Tongue (tissue), 2 donors: ENCODE results near the gene NFS1. TPM values are rescaled to one million over a fixed set of nuclear protein-coding genes. Genes with fewer than 3 reads are reported as not detected.
A peak's percentile ranks its signal among the peaks of the same experiment; 100 is the strongest.
"Not testable (repeated sequence)": the region's sequence is repeated elsewhere in the genome, so short reads cannot be mapped to it uniquely, and the experiment has no call there.

ENCODE experiments used
- DNase-seq: peaks from one replicate; pipeline ENCODE4 v3.0.0-alpha.2; 2015
- total RNA-seq: library from RNA; depleted of rRNA; stranded (reverse); fragments of >200 nt; gene quantifications from one replicate; pipeline ENCODE4 v1.2.3, GENCODE V29; 2014

NFS1 gene
- total RNA-seq, 1 donor from 2014 or later = 33.3 TPM

DNA sequence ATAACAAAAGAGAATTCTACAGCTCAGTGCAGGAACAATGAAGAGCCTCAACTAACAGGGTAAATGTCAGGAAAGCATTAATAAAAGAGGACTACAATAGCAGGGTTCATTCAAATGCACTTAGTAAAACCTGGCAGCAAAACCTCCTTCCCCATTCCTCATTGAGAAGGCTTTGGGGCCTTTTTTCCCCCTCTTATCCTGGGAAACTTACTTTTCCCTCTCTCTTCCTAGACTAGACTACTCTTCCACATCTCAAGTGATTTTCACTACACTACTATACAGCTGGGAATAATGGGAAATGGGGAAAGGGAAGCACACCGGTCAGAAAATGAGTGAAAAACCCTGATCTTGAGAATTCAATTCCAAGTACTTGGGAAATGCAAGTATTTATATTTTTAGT lies 10.1 kb upstream of the NFS1 start:
- DNase-seq = no peak

DNA sequence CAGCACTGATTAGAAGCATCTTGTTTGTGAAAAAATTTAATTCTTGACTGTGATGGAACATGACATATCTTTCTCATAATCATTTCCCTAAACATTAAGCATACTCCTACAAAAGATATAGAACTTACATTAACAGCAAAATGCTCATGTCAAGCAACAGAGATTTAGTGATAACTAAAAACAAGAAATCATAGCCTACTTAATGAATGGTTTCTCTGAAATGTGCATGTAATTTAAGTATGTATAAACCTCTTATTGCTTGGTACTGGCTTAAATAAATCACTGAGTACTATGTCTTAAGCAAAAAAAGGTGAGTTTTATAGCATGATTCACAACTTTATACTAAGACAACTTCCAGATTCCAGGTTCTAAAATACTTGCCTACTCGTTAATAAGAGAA lies 9.3 kb upstream of the NFS1 start:
- DNase-seq = no peak

DNA sequence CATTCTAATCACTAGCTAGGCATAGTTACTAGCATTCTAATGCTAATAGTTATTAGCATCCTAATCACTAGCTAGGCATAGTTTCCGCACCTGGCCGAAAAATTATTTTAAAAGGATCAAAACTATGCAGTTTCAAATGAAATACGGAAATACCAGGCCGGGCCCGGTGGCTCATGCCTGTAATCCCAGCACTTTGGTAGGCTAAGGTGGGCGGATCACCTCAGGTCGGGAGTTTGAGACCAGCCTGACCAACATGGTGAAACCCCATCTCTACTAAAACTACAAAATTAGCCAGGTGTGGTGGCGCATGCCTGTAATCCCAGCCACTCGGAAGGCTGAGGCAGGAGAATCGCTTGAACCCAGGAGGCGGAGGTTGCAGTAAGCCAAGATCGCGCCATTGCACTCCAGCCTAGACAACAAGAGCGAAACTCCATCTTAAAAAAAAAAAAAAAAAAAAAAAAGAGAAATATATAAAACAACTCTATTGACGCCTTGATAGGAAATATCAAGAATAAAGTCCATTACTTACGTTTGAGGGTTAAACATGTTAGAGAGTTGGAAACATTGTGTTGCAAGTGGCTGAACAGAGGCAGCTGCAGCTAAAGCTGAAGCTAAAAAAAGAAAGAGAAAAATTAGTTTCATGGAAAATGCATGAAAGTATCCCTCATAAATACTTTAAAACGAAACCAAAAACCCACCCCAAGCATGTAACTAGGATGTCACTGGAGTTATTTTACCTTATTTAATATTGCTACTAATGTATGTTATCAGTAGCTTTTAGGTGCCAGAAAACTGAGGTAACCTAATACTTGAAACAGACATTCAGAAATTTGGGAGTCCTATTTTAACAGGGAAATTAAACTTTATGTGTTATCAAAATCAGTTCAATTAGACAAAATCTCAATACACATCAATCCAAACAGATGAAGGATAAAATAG lies 7.7 kb upstream of the NFS1 start:
- DNase-seq = not testable (repeated sequence)

DNA sequence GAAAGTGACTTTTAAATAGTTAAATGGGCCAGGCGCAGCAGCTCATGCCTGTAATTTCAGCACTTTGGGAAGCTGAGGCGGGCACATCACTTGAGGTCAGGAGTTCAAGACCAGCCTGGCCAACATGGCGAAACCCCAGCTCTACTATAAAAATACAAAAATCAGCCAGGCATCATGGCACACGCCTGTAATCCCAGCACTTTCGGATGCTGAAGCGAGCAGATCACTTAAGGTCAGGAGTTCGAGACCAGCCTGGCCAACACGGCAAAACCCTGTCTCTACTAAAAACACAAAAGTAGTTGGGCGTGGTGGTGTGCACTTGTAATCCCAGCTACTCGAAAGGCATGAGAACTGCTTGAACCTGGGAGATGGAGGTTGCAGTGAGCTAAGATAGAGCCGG lies 6.7 kb upstream of the NFS1 start:
- DNase-seq = not testable (repeated sequence)

DNA sequence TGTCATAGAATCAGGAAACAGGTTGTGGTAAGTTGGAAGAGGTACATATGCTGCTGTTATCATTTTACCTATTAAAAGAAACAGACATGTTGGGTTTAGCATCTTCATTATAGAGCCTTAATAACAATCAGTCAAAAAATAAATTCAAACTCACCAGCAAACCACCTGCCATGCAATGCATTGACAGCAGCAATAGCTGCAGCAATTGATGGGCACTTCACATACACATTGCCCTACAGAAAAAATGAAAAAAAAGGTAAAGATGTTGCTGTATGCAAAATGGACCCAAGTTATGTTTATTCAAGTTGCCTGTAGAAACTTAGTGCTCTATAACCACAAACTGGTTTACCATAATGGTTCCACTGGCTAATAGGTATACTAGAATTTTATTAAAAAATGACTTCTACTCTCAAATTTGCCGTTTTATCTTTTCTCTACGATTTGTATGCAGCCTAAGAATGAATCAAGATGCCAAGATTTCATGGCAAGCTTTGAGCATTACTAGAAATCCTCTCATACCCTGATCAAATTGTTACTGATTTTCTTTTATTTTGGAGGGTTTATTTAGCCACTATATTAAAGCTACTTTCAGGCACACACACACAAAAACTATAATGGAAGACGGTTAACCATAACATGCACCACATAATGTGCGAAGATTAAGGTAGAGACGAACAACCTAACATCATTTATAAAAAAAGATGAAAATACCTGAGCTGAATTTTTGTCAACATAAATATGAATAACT lies 5.5 kb upstream of the NFS1 start:
- DNase-seq = no peak

DNA sequence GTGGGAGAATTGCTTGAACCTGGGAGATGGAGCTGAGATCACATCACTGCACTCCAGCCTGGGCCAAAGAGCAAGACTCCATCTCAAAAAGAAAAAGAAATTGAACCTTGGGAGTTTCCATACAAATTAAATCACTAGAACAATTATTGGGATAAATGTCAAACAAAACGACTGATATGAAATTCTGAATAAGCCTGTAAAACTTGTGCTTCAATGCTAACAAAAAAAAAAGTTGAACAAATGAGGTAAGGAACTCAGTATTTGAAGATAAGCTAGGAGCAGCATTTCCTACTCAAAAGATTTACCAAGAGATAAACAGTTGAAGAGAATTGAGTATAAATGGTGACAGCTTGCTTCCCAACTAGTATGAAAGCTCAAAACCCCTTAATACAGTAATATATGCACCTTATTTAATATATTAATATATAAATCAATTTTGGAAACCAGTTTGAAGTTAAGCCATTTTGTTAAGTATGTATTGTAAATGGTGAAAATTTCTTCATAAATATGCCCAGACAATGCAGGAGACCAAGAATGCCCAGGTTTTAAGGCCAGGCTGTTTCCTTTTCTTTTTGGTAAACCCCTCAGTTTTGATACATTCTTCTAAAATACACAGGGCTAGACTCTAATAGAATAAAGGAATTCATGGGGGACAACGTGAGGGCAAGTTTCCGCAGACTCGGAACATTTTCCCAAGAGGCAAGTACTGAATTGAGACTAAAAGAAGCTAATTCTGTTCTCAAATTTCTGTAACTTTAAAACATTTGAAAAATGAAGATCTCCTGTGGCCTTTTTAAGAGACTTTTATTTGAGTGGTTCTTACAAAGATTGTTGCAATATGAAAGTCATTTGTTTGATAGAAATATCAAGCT lies 3.9 kb upstream of the NFS1 start:
- no peak for DNase-seq

DNA sequence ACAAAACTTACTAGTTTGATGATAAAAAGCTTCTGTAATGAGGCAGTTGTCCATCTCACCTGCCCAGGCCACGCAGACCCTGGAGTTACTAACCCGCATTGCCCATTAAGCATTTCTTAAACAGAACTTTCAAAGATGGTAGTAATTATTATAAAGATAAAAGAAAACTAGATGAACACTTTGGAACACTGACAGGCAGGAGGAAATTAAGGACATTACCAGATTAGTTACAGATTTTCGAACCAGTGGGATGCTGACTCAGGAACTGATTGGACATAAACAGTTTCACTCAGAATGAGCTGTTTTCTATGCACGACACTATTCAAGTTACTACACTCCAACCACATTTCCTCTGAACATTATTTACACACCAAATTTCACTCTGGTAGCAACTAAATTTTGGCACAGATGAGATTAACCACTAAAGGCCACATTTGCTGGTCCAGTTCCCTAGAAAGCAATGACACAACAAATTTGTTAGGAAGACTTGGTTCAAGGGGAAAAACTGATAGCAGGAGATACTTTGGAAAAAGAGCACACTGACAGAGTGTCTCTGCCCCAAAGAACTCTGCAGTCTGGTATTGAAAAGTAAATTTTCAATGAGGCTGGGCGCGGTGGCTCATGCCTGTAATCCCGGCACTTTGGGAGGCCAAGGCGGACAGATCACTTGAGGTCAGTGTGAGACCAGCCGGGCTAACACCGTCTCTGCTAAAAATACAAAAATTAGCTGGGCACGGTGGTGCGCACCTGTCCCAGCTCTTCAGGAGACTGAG lies 3.1 kb upstream of the NFS1 start:
- no peak for DNase-seq

DNA sequence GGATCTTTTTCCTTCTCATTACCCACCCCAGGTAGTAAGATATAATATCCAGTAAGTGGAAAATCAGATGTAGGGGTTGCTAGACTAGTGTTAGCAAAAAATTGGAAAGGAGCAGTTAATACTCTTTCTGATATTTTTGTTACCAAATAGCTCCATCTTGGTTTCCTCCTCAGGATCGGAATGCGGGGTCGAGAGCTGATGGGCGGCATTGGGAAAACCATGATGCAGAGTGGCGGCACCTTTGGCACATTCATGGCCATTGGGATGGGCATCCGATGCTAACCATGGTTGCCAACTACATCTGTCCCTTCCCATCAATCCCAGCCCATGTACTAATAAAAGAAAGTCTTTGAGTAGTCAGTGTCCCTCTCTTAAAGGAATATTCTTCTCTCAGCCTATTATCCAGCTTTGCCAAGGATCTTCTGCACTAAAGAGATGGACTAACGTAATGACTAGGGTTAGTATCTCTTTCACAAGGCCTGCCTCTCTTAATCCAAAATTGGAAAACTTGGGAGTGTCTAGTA lies 1.5 kb upstream of the NFS1 start:
- no peak for DNase-seq

DNA sequence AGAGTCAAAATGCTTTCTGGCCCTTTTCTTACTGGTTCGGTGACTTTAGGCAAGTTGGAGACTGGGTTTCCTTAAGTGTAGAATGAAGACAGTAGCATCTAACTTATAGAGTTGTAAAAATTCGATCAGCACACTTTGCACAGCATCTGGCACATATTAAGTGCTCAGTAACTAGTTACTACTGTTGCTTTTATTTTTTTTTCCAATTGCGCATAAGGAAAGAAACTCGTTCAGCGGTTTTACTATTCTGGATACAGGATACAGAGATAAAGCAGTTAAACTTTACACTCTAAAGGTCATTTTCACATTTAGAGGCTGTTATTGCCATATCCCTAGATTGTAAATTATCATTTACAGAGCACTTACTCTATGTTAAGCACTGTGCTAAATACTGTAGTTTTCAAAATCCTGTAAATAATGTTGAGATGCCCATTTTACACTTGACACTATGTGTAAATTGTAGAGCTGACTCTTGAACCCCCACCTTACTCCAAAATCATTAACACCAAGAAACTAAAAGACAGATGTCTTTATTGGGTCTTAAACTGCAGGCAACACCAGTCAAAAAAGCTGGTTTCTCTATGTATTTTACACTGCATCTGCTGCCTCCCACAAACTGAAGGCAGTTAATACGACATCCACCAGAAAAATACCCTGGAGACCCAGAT lies 939 bp upstream of the NFS1 start:
- DNase-seq = no peak

DNA sequence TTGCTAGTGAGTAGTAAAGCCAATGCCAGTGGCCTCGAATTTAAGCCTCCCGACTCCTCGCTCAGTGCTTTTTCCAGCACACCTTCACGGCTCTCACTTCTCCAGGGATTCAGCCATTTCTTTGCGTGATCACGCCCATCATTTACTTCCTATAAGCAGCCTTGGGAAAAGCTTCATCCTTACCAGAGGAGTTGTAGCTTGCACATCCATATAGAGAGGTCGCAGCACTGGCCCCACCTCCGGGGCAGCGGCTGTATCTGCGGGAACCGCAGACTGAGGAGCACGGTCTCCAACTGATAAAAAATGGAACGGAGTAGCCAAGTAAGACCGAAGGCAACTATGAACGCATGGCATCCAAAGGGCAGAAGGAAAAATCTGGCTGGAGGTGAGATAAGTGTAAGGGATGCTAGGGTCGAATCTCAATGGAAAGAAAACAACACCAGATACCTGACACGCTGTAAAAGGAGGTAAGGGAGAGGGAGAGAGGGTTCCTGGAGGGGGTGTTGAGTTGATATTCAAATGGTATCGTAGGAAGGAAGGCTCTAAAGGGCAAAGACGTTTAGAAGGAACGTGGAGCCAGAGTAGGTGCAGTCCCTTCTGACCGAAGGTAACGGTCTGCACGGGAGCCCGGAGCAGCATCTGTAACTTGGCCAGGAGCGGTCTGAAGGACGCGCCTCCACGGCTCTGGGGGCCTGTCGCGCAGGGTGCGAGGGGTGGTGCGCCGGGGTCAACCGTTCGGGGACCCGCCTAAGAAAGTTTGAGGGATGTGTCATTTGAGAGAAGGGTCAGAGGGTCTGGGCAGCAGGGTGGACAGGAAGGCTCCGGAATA lies 640 bp downstream of the NFS1 start:
- DNase-seq = peak; percentile 21

DNA sequence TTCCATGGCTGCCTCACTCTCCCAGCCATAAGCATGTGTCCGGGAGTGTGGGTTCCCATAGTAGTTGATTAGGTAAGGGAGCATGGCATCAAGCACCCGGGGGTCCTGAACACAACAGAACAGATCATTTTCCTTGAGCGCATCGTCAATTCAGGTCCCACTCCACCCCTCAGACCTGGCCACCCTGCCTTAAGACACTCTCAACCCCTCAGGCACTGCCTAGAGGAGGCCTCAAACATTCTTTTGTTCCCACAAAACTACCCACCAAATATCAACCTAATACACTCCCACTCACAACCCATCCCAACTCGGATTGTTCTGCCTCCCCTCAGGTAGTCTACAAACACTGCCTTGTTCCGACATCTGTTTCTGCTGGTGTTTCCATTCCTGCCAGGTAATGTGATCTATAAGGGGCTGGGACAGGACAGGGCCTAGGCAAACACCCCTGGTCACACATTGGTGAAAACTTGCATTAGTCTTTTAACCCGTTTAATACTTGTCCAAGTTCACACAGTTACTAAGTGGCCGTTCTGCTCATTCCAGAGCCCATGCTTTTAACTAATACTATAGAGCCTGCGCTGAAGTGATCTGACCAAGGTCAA lies 1.4 kb downstream of the NFS1 start:
- no peak for DNase-seq

DNA sequence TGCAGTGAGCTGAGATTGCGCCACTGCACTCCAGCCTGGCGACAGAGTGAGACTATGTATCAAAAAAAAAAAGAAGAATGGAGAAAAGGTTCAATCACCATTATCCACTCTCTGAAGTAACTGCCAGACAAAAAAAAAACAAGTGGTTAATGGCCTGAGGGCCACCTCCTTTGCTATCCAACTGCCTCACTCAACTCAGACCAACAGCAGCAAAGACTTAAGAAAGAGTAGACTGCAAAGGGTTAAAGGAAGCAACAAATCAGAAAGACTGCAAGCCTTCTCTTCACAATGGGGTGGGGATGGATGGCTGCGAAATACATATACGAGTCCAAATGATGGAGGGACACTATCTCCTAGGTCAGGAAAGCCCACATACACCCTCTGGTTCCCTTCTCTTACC lies 3.2 kb downstream of the NFS1 start:
- no peak for DNase-seq

DNA sequence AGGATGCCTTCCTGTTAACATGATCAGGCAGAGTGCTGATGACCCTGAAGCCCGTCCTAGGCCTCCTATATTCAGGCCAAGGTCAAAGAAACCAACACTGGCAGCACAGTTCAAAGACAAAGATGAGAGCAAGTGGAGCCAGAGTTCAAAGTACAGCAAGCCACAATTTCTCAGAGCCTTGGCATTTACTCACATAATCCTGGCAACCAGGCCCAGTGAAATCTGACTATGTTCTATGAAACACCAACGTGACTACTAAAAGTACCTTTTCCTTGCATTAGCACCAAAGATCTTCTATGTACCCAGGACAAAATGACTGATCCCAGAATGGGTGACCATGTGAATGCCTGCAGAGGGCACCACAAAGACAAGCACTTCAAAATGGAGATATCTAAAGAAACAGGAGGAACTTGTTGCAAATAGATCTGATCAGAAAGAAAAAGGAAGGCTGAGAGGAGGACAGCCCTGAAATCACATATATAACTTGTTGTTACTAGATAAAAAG lies 3.9 kb downstream of the NFS1 start:
- DNase-seq = no peak

DNA sequence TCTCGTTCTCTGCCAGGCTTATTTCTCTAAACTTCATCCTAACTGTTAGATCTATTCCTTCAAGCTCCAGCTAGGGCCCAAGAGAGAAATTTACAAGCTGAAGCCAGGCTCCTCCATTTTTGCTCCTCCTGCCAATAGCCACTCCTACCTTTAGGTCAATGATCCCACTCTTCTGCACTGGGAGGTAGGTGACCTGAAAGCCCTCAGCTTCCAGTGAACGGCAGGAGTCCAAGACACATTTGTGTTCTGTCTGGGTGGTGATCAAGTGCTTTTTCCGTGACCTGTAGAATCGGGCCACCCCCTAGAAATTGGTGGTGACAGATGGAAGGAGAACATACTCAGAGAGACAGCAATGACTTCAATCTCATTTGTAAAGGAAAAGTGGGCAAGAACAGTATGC lies 8.9 kb downstream of the NFS1 start:
- DNase-seq = no peak

DNA sequence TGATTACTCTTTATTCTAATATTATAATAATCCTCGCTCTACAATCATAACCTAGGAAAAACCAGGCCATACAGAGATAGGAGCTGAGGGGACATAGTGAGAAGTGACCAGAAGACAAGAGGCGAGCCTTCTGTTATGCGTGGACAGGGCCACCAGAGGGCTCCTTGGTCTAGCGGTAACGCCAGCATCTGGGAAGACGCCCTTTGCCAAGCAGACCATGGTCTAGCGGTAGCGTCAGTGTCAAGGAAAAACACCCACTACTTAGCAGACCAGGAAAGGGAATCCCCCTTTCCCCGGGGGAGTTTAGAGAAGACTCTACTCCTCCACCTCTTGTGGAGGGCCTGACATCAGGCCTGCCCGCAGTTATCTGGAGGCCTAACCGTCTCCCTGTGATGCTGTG lies 12.3 kb downstream of the NFS1 start:
- DNase-seq = not testable (repeated sequence)

DNA sequence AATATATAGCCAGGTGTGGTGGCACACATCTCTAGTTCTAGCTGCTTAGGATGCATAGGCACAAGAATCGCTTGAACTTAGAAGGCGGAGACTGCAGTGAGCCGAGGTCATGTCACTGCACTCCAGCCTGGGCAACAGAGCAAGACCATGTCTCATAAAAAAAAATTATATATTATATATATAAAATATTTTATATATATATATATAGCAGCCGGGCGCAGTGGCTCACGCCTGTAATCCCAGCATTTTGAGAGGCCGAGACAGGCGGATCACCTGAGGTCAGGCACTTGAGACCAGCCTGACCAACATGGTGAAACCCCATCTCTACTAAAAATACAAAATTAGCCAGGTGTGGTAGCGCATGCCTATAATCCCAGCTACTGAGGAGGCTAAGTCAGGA lies 13.8 kb downstream of the NFS1 start:
- DNase-seq = not testable (repeated sequence)

DNA sequence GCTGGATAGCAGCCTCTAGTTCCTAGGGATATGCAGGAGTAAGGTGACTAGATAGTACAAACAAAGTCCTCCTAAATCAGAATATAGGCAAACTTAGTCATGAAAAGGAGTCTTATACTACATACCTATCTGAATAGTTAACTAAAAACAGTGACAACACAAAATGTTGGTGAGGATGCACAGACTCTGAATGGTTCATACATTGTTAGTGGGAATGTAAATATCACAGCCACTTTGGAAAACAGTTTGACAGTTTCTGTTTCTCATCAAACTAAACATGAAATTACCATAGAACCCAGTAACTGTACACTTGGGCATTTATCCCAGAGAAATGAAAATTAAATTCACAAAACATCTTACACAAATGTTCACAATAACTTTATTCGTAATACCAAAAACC lies 17.2 kb downstream of the NFS1 start:
- peak; percentile 74 for DNase-seq

DNA sequence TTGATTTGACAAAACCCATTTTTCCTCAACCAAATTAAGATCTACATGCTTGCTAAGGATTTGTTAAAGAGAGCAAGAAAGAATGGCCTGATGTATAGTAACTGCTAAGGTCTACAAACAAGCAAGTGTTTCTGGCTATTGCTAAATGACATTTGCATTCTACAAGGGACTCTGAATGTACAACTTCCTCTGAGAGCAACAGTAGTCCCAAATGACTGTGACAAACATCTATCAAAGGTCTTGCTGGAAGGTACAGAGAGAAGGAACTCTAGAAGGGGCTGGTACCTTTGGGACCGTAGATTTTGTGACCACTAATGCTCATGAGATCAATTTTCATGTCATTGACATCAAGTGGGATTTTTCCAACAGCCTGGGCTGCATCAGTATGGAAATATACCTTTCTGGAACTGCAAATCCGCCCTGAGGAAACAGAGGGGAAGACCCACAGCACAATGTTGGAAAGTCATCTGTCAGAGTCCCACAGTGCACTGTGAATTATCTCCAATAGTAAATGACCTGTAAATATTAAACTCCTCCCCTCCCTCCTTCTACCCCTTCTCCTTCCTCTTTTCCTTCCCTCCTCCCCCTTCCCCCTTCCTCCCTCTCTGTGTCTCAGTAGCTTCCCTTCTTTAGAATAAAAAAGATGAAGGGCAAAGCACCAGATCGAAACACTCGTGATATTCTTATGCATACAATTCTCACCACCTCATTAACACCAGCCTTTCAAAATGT lies 18.5 kb downstream of the NFS1 start:
- no peak for DNase-seq

DNA sequence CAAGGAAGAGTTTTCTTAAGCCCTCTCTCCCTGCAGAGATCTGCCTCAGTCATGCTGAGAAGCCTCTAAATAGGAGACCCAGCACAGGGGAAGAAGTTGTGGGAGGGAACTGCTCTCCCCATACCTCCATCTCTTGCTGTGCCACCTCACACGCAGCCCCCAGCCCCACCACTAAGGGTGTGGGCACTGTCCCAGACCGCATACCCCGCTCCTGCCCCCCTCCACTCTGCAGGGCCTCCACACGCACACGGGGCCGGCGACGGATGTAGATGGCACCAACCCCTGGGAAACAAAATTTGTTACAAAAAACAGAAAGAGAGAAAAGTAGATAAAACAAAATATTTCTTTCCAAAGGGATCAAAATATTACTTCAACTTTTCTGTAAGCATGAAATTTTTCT lies 24.2 kb downstream of the NFS1 start:
- DNase-seq = no peak
